GM23338 (cell line): ENCODE data around the gene ACBD4. TPM values are rescaled to one million over a fixed set of nuclear protein-coding genes. Genes with fewer than 3 reads are reported as not detected.

ENCODE experiments used
- ATAC-seq: fragments of 200-7000 bp; cut with Tn5 transposase; 3 replicates; pipeline ENCODE4 v1.9.1; 2020
- DNase-seq: peaks from one replicate; pipeline ENCODE4 v3.0.0-alpha.2; 2015; ENCODE audit warnings: low spot score
- H2AFZ ChIP-seq: fragments of 200-600 bp; sonication (generic); 2 replicates; pipeline ENCODE4 v1.8.0; 2016; ENCODE audit warnings: antibody characterized with exemption, mild to moderate bottlenecking, moderate library complexity
- H3F3A ChIP-seq: fragments of 200-600 bp; sonication (generic); replicated peaks from 2 replicates; pipeline ENCODE4 v1.8.0; 2017; ENCODE audit warnings: antibody characterized with exemption, mixed run types, low read depth
- H3K27ac ChIP-seq: fragments of 200-600 bp; sonication (generic); 2 replicates; pipeline ENCODE4 v1.6.1; 2016; ENCODE audit warnings: low read depth
- H3K27me3 ChIP-seq: fragments of 200-600 bp; sonication (generic); 2 replicates; pipeline ENCODE4 v1.8.0; 2016; ENCODE audit warnings: mild to moderate bottlenecking, mixed run types, moderate library complexity; ENCODE audit not compliant: insufficient read depth
- H3K36me3 ChIP-seq: fragments of 200-600 bp; sonication (generic); 2 replicates; pipeline ENCODE4 v1.8.0; 2016; ENCODE audit warnings: mild to moderate bottlenecking; ENCODE audit not compliant: insufficient read depth
- H3K4me1 ChIP-seq: fragments of 200-600 bp; sonication (generic); 2 replicates; pipeline ENCODE4 v1.8.0; 2016; ENCODE audit warnings: mild to moderate bottlenecking, moderate library complexity; ENCODE audit not compliant: insufficient read depth
- H3K4me2 ChIP-seq: fragments of 200-600 bp; sonication (generic); 2 replicates; pipeline ENCODE4 v1.7.1; 2017; ENCODE audit warnings: mixed run types
- H3K4me3 ChIP-seq: fragments of 200-600 bp; sonication (generic); 2 replicates; pipeline ENCODE4 v1.6.1; 2016; ENCODE audit warnings: mixed run types
- H3K79me2 ChIP-seq: fragments of 200-600 bp; sonication (generic); replicated peaks from 2 replicates; pipeline ENCODE4 v1.8.0; 2017; ENCODE audit warnings: mild to moderate bottlenecking; ENCODE audit not compliant: insufficient read depth
- H3K9me2 ChIP-seq: fragments of 200-600 bp; sonication (generic); 2 replicates; pipeline ENCODE4 v1.8.0; 2017; ENCODE audit not compliant: insufficient read depth
- H4K20me1 ChIP-seq: fragments of 200-600 bp; sonication (generic); replicated peaks from 2 replicates; pipeline ENCODE4 v1.8.0; 2017; ENCODE audit warnings: mild to moderate bottlenecking; ENCODE audit not compliant: insufficient read depth
- H3K27ac Mint-ChIP-seq: 2 replicates; pipeline ENCODE4 v1.8.0; 2020; ENCODE audit warnings: inconsistent platforms, mild to moderate bottlenecking, moderate library complexity, mixed read lengths
- H3K27me3 Mint-ChIP-seq: 3 replicates; pipeline ENCODE4 v1.8.0; 2022; ENCODE audit warnings: low read depth, mild to moderate bottlenecking, moderate library complexity, mixed read lengths, inconsistent platforms; ENCODE audit not compliant: insufficient read depth, poor library complexity
- H3K36me3 Mint-ChIP-seq: 3 replicates; pipeline ENCODE4 v1.8.0; 2021; ENCODE audit warnings: low read depth, mild to moderate bottlenecking, inconsistent platforms, moderate library complexity, mixed read lengths
- H3K4me1 Mint-ChIP-seq: 3 replicates; pipeline ENCODE4 v1.8.0; 2020; ENCODE audit warnings: mild to moderate bottlenecking, inconsistent platforms, mixed read lengths
- H3K4me3 Mint-ChIP-seq: 3 replicates; pipeline ENCODE4 v1.8.0; 2021; ENCODE audit warnings: moderate library complexity, mild to moderate bottlenecking, inconsistent platforms, mixed read lengths
- H3K9me3 Mint-ChIP-seq: 3 replicates; pipeline ENCODE4 v1.8.0; 2020; ENCODE audit warnings: moderate library complexity, mild to moderate bottlenecking, inconsistent platforms, mixed read lengths
- CREB1 ChIP-seq: fragments of 250-450 bp; sonication (Bioruptor Pico); IDR thresholded peaks from 2 replicates; pipeline ENCODE4 v1.5.0; 2020; ENCODE audit warnings: low read depth, mild to moderate bottlenecking, moderate library complexity
- EZH2 ChIP-seq: fragments of 200-600 bp; sonication (generic); IDR thresholded peaks from one replicate; pipeline ENCODE4 v1.8.0; 2017; ENCODE audit warnings: antibody characterized with exemption, mild to moderate bottlenecking, low read depth; ENCODE audit not compliant: unreplicated experiment
- EZH2phosphoT487 ChIP-seq: fragments of 200-600 bp; sonication (generic); IDR thresholded peaks from one replicate; pipeline ENCODE4 v1.8.1; 2018; ENCODE audit warnings: antibody characterized with exemption; ENCODE audit not compliant: unreplicated experiment
- JUNB ChIP-seq: IDR thresholded peaks from one replicate; pipeline ENCODE4 v1.6.1; 2016; ENCODE audit warnings: antibody characterized with exemption; ENCODE audit not compliant: unreplicated experiment
- NANOG ChIP-seq: IDR thresholded peaks from 2 replicates; pipeline ENCODE4 v1.6.1; 2016; ENCODE audit warnings: antibody characterized with exemption, borderline replicate concordance
- REST ChIP-seq: IDR thresholded peaks from one replicate; pipeline ENCODE4 v1.6.1; 2018; ENCODE audit warnings: antibody characterized with exemption; ENCODE audit not compliant: unreplicated experiment
- STAT1 ChIP-seq: IDR thresholded peaks from one replicate; pipeline ENCODE4 v1.6.1; 2016; ENCODE audit warnings: antibody characterized with exemption; ENCODE audit not compliant: unreplicated experiment
- ZNF114 ChIP-seq: fragments of 250-450 bp; sonication (Bioruptor Pico); IDR thresholded peaks from 2 replicates; pipeline ENCODE4 v1.5.0; 2020; ENCODE audit warnings: mild to moderate bottlenecking, moderate library complexity
- ZNF331 ChIP-seq: fragments of 250-450 bp; sonication (Bioruptor Pico); IDR thresholded peaks from 2 replicates; pipeline ENCODE4 v1.5.0; 2020; ENCODE audit warnings: low read depth, mild to moderate bottlenecking, moderate library complexity
- ZNF462 ChIP-seq: fragments of 250-450 bp; sonication (Bioruptor Pico); IDR thresholded peaks from 2 replicates; pipeline ENCODE4 v1.5.0; 2020; ENCODE audit warnings: mild to moderate bottlenecking, moderate library complexity
- polyA plus RNA-seq: library from polyadenylated mRNA; unstranded; fragments of >200 nt; fragmentation: Nextera tagmentation; extraction: Ambion mirVana; gene quantifications from 2 replicates; pipeline ENCODE4 v1.2.1, GENCODE V29; 2016
- total RNA-seq: library from RNA; depleted of rRNA; stranded (reverse); fragments of >200 nt; shearing (Covaris generic); gene quantifications from 2 replicates; pipeline ENCODE4 v1.2.3, GENCODE V29; 2014
- TF ChIP-seq, protein P1 (sequence below): IDR thresholded peaks from 2 replicates; pipeline ENCODE4 v1.6.1; 2016; ENCODE audit warnings: antibody characterized with exemption

ACBD4 gene
- total and polyA plus RNA-seq, 2 experiments from 2014 or later: 4.5 to 6.7 TPM

GRCh38 chr17:45186801-45187354 lies 51.4 kb downstream of the ACBD4 start:
- H3K27me3 Mint-ChIP-seq: peaks cover 11% of the 10 kb centered on the region
- Histone ChIP-seq H3K79me2 (no peaks in the 10 kb centered on the region), H3K36me3 (no peaks in the 10 kb centered on the region), H3F3A (no peaks in the 10 kb centered on the region), H3K27me3 (no peaks in the 10 kb centered on the region), H4K20me1 (no peaks in the 10 kb centered on the region), H3K4me1 (no peaks in the 10 kb centered on the region), H3K27ac (no peak overlapping the region), H3K4me2 (no peak overlapping the region), H3K9me2 (no peaks in the 10 kb centered on the region), H3K4me3 (no peak overlapping the region), H2AFZ (no peak overlapping the region)
- ATAC-seq: no peak
- H3K9me3 Mint-ChIP-seq: peaks cover 4% of the 10 kb centered on the region; the same call in 2 of the 3 replicates
- H3K4me1 Mint-ChIP-seq: peaks cover 2% of the 10 kb centered on the region; the same call in 2 of the 3 replicates
- H3K4me3 Mint-ChIP-seq: no peak overlapping the region
- no peak for DNase-seq
- no peaks in the 10 kb centered on the region for H3K36me3 Mint-ChIP-seq
- TF ChIP-seq EZH2phosphoT487 (no peak), EZH2 (no peak), STAT1 (no peak)
- no peak overlapping the region for H3K27ac Mint-ChIP-seq

DNA sequence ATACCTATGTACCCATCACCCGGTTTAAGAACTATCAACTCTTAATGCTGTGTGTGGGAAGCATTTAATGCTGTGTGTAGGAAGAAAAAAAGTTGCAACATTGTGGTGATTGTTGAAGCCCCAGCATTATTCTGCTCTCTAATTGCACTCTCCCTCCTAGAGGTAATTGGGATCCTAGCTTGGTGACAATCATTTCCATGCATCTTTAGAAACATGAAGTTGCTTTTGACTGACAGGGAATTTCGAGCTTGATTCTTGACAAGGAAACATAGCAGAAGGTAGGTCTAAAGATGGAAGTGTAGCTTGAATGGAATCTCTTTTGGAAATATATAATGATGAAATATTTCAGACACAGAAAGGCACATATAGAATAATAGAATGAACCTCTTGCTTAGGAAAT lies 53.5 kb downstream of the ACBD4 start:
- Mint-ChIP-seq H3K4me1 (no peaks in the 10 kb centered on the region; the same call in 2 of the 3 replicates), H3K4me3 (no peak overlapping the region), H3K9me3 (peaks cover 4% of the 10 kb centered on the region; the same call in 2 of the 3 replicates), H3K36me3 (no peaks in the 10 kb centered on the region), H3K27me3 (peaks cover 5% of the 10 kb centered on the region), H3K27ac (no peak overlapping the region)
- Histone ChIP-seq H3K36me3 (no peaks in the 10 kb centered on the region), H3K79me2 (no peaks in the 10 kb centered on the region), H3K4me3 (no peak overlapping the region), H3K27me3 (no peaks in the 10 kb centered on the region), H3K27ac (no peak overlapping the region), H3K4me2 (no peak overlapping the region), H4K20me1 (no peaks in the 10 kb centered on the region), H3K4me1 (no peaks in the 10 kb centered on the region), H2AFZ (no peak overlapping the region), H3F3A (no peaks in the 10 kb centered on the region), H3K9me2 (no peaks in the 10 kb centered on the region)
- ATAC-seq (no peak), DNase-seq (no peak)
- TF ChIP-seq, protein P1, sequence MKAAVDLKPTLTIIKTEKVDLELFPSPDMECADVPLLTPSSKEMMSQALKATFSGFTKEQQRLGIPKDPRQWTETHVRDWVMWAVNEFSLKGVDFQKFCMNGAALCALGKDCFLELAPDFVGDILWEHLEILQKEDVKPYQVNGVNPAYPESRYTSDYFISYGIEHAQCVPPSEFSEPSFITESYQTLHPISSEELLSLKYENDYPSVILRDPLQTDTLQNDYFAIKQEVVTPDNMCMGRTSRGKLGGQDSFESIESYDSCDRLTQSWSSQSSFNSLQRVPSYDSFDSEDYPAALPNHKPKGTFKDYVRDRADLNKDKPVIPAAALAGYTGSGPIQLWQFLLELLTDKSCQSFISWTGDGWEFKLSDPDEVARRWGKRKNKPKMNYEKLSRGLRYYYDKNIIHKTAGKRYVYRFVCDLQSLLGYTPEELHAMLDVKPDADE: no peak
- TF ChIP-seq NANOG: no peak
- no peak for TF ChIP-seq EZH2phosphoT487
- no peak for TF ChIP-seq CREB1 (CRISPR knock-in tag)
- TF ChIP-seq STAT1: no peak
- TF ChIP-seq EZH2: no peak
- no peak for TF ChIP-seq ZNF114 (CRISPR knock-in tag)
- TF ChIP-seq REST: no peak
- TF ChIP-seq JUNB: no peak
- no peak for TF ChIP-seq ZNF462 (CRISPR knock-in tag)
- no peak for TF ChIP-seq ZNF331 (CRISPR knock-in tag)
